Gastrocnemius medialis (tissue), 4 donors: ENCODE results near the gene TBK1. TPM values are rescaled to one million over a fixed set of nuclear protein-coding genes. Genes with fewer than 3 reads are reported as not detected.

Source experiments
- ATAC-seq, 2 donors: fragments of 150-250 bp; one replicate each; pipeline ENCODE4 v1.9.1; 2016
- DNase-seq, 2 donors: peaks; one replicate each; pipeline ENCODE4 v3.0.0-alpha.2; 2019
- H3K27ac ChIP-seq, 4 donors: fragments of 200-600 bp; sonication (generic); 1 replicate in 1 of 4; 2 replicates in 3 of 4; pipeline ENCODE4 v1.5.1; 2016 to 2018; ENCODE audit warnings: mild to moderate bottlenecking in 2 of 4, moderate library complexity in 1 of 4
- H3K27me3 ChIP-seq, 3 donors: fragments of 200-600 bp; sonication (generic) in 2 of 3; 1 replicate in 1 of 3; 2 replicates in 2 of 3; pipeline versions ENCODE4 v1.5.1 to v1.6.0; 2016 to 2019; ENCODE audit warnings: mild to moderate bottlenecking in 1 of 3, moderate library complexity in 1 of 3
- H3K36me3 ChIP-seq, 2 donors: fragments of 200-600 bp; sonication (generic) in 1 of 2; one replicate each; pipeline ENCODE4 v1.5.1; 2017 to 2018
- H3K4me1 ChIP-seq, 2 donors: fragments of 200-600 bp; sonication (generic) in 1 of 2; one replicate each; pipeline ENCODE4 v1.5.1; 2016 to 2017; ENCODE audit warnings: mild to moderate bottlenecking in 2 of 2
- H3K4me3 ChIP-seq, 4 donors: fragments of 200-600 bp; sonication (generic) in 3 of 4; 1 replicate in 1 of 4; 2 replicates in 3 of 4; pipeline ENCODE4 v1.5.1; 2016 to 2019; ENCODE audit warnings: mild to moderate bottlenecking in 2 of 4
- H3K9me3 ChIP-seq, 3 donors: fragments of 200-600 bp; sonication (generic) in 2 of 3; 1 replicate in 1 of 3; 2 replicates in 2 of 3; pipeline ENCODE4 v1.5.1; 2016 to 2019
- POLR2A ChIP-seq, 2 donors: fragments of 450-650 bp; IDR thresholded peaks; one replicate each; pipeline ENCODE4 v1.6.1; 2017; ENCODE audit warnings: antibody characterized with exemption in 2 of 2, mild to moderate bottlenecking in 2 of 2, moderate library complexity in 2 of 2
- in situ Hi-C, 4 donors: fragments of 200-750 bp; cut with MboI; loops; one replicate each; pipeline versions ENCODE4 v1.15.0 to v1.8.0; 2017; ENCODE audit warnings: low sequenced_read_pairs in 4 of 4
- intact Hi-C: fragments of 100-400 bp; cut with DNase I; formaldehyde crosslinking; loops from one replicate; pipeline ENCODE4 v1.15.1; 2023; ENCODE audit warnings: low total_unique reads
- total RNA-seq, 4 donors: library from RNA; depleted of rRNA; stranded (reverse); fragments of >200 nt; gene quantifications; one replicate each; pipeline versions ENCODE4 v1.1.0 to v1.2.3, GENCODE V29; 2016
- TF ChIP-seq, protein P1 (sequence below), 5 experiments: fragments of 450-650 bp in 3 of 5; fragments of 200-600 bp in 2 of 5; sonication (generic) in 2 of 5; IDR thresholded peaks in 4 of 5; conservative IDR thresholded peaks in 1 of 5; 1 replicate in 4 of 5; 2 replicates in 1 of 5; pipeline ENCODE4 v1.5.1; 2016 to 2019; ENCODE audit warnings: antibody characterized with exemption in 5 of 5, mild to moderate bottlenecking in 3 of 5, moderate library complexity in 3 of 5

Gene TBK1
- total RNA-seq, 4 donors from 2014 or later: 20.1 to 40.8 (median 27.6) TPM

DNA sequence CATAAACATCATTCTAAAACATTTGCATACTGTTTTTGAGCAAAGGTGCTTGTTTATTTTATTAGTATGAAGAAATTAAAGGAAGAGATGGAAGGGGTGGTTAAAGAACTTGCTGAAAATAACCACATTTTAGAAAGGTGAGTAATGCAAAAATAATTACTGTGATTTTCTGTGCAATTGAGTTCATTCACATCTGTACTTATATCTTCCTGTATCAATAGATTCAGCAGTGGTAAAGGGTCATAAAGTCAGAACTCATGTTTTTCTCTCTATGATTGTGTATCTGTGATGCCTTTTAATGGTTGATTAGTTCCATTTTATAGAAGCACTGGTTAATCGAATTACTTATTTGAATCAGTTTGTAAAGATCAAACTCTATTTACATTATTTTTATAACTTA, 46.0 kb downstream of the TBK1 start:
- in situ Hi-C loops (loop anchor here in 1 of 4 donors (10.0 kb wide), 1 partner anchor 83 kb away; no protein-coding TSS in a partner anchor), intact Hi-C loops (loop anchor here (10.0 kb wide), 1 partner anchor 83 kb away; no protein-coding TSS in a partner anchor)
- DNase-seq (no peak), ATAC-seq (no peak)
- Histone ChIP-seq H3K27me3 (no peaks in the 10 kb centered on the region), H3K27ac (no peak overlapping the region), H3K36me3 (peaks cover 4 to 85% of the 10 kb centered on the region in 2 donors), H3K4me1 (no peaks in the 10 kb centered on the region), H3K4me3 (no peak overlapping the region), H3K9me3 (no peaks in the 10 kb centered on the region)
- TF ChIP-seq, protein P1, sequence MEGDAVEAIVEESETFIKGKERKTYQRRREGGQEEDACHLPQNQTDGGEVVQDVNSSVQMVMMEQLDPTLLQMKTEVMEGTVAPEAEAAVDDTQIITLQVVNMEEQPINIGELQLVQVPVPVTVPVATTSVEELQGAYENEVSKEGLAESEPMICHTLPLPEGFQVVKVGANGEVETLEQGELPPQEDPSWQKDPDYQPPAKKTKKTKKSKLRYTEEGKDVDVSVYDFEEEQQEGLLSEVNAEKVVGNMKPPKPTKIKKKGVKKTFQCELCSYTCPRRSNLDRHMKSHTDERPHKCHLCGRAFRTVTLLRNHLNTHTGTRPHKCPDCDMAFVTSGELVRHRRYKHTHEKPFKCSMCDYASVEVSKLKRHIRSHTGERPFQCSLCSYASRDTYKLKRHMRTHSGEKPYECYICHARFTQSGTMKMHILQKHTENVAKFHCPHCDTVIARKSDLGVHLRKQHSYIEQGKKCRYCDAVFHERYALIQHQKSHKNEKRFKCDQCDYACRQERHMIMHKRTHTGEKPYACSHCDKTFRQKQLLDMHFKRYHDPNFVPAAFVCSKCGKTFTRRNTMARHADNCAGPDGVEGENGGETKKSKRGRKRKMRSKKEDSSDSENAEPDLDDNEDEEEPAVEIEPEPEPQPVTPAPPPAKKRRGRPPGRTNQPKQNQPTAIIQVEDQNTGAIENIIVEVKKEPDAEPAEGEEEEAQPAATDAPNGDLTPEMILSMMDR (IDR thresholded peaks at IDR 0.05 in 4 of 5, conservative IDR thresholded peaks at IDR 0.05 in 1 of 5): no peak
- no peak for TF ChIP-seq POLR2A (IDR thresholded peaks at IDR 0.05)

DNA sequence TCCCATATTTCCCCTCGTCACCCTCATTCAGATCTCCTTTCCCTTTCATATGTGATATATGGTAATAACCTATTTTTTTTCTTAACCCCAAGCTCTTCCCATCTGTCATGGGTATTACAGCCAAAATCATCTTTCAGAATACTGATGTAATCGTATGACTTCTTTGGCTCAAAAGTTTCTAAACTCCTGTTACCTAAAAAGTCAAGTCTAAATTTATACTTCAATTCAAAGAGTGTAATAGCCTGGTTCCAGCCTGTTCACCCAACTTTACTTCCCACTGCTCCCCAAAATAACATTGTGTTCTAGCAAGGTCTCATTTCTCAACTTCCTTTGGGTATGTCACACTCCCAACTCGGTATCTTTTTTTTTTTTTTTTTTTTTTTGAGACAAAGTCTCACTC, 48.5 kb downstream of the TBK1 start:
- Histone ChIP-seq H3K36me3 (peaks cover 4 to 60% of the 10 kb centered on the region in 2 donors), H3K9me3 (no peaks in the 10 kb centered on the region), H3K4me3 (no peak overlapping the region), H3K27ac (no peak overlapping the region), H3K4me1 (no peaks in the 10 kb centered on the region), H3K27me3 (no peaks in the 10 kb centered on the region)
- in situ Hi-C loops: no loop called here
- ATAC-seq (no peak), DNase-seq (no peak)
- TF ChIP-seq, protein P1 (IDR thresholded peaks at IDR 0.05 in 4 of 5, conservative IDR thresholded peaks at IDR 0.05 in 1 of 5): no peak
- TF ChIP-seq POLR2A (IDR thresholded peaks at IDR 0.05): no peak
- intact Hi-C loops: no loop called here

DNA sequence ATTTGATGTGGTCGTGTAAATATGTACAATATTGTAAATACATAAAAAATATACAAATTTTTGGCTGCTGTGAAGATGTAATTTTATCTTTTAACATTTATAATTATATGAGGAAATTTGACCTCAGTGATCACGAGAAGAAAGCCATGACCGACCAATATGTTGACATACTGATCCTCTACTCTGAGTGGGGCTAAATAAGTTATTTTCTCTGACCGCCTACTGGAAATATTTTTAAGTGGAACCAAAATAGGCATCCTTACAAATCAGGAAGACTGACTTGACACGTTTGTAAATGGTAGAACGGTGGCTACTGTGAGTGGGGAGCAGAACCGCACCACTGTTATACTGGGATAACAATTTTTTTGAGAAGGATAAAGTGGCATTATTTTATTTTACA, 49.6 kb downstream of the TBK1 start:
- no peaks in the 10 kb centered on the region for H3K27me3 ChIP-seq
- no peak for DNase-seq
- H3K4me1 ChIP-seq: no peaks in the 10 kb centered on the region
- ATAC-seq: no peak
- no peak overlapping the region for H3K4me3 ChIP-seq
- TF ChIP-seq, protein P1 (IDR thresholded peaks at IDR 0.05 in 4 of 5, conservative IDR thresholded peaks at IDR 0.05 in 1 of 5): no peak
- no peak for TF ChIP-seq POLR2A (IDR thresholded peaks at IDR 0.05)
- intact Hi-C loops: no loop called here
- no peak overlapping the region for H3K27ac ChIP-seq
- no peaks in the 10 kb centered on the region for H3K9me3 ChIP-seq
- H3K36me3 ChIP-seq: peaks cover 1 to 49% of the 10 kb centered on the region in 2 donors
- in situ Hi-C loops: no loop called here

DNA sequence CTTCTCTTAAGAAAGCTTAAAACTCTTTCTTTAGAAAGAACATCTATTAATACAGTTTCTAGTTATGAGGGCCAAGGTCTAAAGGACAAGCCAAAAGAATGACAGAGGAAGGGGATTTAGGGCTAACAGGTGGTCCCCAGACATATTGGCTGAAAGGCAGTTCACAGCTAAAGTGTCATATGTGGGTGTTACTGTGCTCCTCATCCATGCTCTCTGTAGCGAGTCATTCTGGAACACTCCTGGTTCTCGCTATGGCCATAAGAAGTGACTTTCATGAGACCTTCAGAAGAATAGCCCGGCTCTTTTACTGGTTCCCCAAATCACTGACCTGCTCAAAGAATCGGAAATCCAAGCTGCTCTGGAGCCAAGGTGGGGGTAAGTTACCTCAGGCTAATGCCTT, 55.0 kb downstream of the TBK1 start:
- in situ Hi-C loops (no loop called here), intact Hi-C loops (no loop called here)
- Histone ChIP-seq H3K27ac (no peak overlapping the region), H3K4me1 (no peaks in the 10 kb centered on the region), H3K9me3 (no peaks in the 10 kb centered on the region), H3K36me3 (peaks cover 0 to under 1% of the 10 kb centered on the region in 2 donors), H3K4me3 (no peak overlapping the region), H3K27me3 (no peaks in the 10 kb centered on the region)
- TF ChIP-seq, protein P1 (IDR thresholded peaks at IDR 0.05 in 4 of 5, conservative IDR thresholded peaks at IDR 0.05 in 1 of 5): no peak
- no peak for TF ChIP-seq POLR2A (IDR thresholded peaks at IDR 0.05)
- DNase-seq (no peak), ATAC-seq (no peak)

DNA sequence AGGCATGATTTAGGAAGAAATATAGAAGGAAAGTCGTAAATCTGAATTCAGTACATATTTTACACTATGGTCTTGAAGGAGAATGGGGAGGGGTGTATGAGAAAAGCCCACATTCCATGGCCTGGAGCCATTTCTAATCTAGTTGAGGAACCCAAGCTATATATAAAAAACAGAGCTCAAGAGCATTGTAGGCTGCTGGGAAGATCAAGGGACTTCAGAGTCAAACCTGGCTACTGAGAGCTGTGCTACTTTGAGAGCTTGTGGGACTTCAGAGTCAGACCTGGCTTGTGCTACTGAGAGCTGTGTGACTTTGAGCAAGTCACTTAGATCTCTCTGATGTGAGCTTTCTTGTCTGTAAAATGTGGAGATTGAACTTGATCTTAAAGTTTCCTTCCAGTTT, 58.7 kb downstream of the TBK1 start:
- Histone ChIP-seq H3K9me3 (no peaks in the 10 kb centered on the region), H3K27ac (no peak overlapping the region), H3K4me3 (no peak overlapping the region), H3K4me1 (no peaks in the 10 kb centered on the region), H3K36me3 (no peaks in the 10 kb centered on the region), H3K27me3 (no peaks in the 10 kb centered on the region)
- DNase-seq (no peak), ATAC-seq (no peak)
- intact Hi-C loops: no loop called here
- in situ Hi-C loops: no loop called here
- TF ChIP-seq, protein P1 (IDR thresholded peaks at IDR 0.05 in 4 of 5, conservative IDR thresholded peaks at IDR 0.05 in 1 of 5): no peak
- TF ChIP-seq POLR2A (IDR thresholded peaks at IDR 0.05): no peak
